Measurements from ENCODE around the gene SLC6A17.

DNA sequence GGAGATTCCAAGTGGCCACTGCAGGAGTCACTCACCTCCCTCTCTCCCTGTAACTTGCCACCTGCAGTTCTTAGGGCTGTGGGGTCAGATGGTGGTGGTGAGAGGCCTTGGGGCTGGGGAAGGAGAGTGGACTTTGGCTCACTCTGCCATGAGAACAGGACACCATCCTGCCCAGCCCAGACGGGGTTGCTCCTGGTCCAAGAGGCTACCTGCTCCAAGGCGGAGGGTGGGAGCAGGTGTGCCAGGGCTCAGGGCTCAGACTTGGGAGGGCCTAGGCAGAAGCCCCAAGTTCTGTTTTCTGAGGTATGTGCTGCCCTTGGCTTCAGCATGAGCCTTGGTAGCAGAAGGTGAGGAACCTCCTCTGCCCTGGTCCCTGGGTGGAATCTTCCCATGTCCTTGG, 48.5 kb downstream of the SLC6A17 start:
- TF ChIP-seq EZH2 (IDR thresholded peaks at IDR 0.05; ENCODE audit: insufficient read depth, poor library complexity, severe bottlenecking) (no peak), EZH2phosphoT487 (IDR thresholded peaks at IDR 0.05; ENCODE audit: insufficient read depth, low read depth) (no peak)
